PFSK-1 (cell line): ENCODE measurements around the gene HDC.

Source experiments
- FOXP2 ChIP-seq: optimal IDR thresholded peaks from 2 replicates; pipeline ENCODE3; 2011; ENCODE audit warnings: borderline replicate concordance, control low read depth, inconsistent platforms; ENCODE audit not compliant: insufficient read depth; ENCODE audit errors: extremely low read length, extremely low read depth
- POLR2AphosphoS5 ChIP-seq: IDR thresholded peaks from 2 replicates; pipeline ENCODE4 v1.6.1; 2012; ENCODE audit warnings: low read depth, mild to moderate bottlenecking, control low read depth, low read length, moderate library complexity
- SIN3A ChIP-seq: IDR thresholded peaks from 2 replicates; pipeline ENCODE4 v1.6.1; 2012; ENCODE audit warnings: mild to moderate bottlenecking, low read length, moderate library complexity, borderline replicate concordance; ENCODE audit not compliant: insufficient read depth
- TAF1 ChIP-seq: IDR thresholded peaks from 2 replicates; pipeline ENCODE4 v1.6.1; 2012; ENCODE audit warnings: low read length, control low read depth, borderline replicate concordance; ENCODE audit not compliant: insufficient read depth
- TF ChIP-seq, protein P1 (sequence below), 2 experiments: IDR thresholded peaks; 2 replicates each; pipeline versions ENCODE4 v1.6.1 to v1.8.0; 2011 to 2012; ENCODE audit warnings: low read depth in 2 of 2, low read length in 2 of 2, control low read depth in 1 of 2, inconsistent platforms in 1 of 2, mild to moderate bottlenecking in 1 of 2, moderate library complexity in 1 of 2; ENCODE audit not compliant: insufficient read depth in 1 of 2

HDC gene

DNA sequence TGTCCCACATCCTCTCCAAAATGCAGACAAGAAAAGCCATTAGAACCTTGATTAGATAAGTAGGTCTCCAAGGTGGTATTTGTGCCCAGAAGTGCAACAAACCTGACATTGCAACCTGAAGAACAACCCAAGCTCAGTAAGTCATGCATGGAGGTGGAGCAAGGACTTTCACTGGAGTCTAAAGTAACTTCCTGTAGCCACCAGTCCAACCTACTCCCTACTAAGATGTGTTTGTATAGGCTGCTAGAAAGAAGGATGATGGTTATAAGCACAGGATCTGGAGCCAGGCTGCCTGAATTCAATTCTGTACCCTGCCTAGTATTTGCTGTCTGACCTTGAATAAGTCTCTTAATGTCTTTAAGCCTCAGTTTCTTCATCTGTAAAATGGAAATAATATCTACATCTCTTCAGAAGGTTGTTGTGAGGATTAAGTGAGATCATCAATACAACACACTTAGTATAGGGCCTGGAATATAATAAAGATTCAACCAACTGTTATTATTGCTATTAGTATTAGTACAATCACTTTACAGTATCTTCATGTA, 32.3 kb downstream of the HDC start:
- TF ChIP-seq POLR2AphosphoS5 (no peak), FOXP2 (no peak), TAF1 (no peak), SIN3A (no peak)
- TF ChIP-seq, protein P1, sequence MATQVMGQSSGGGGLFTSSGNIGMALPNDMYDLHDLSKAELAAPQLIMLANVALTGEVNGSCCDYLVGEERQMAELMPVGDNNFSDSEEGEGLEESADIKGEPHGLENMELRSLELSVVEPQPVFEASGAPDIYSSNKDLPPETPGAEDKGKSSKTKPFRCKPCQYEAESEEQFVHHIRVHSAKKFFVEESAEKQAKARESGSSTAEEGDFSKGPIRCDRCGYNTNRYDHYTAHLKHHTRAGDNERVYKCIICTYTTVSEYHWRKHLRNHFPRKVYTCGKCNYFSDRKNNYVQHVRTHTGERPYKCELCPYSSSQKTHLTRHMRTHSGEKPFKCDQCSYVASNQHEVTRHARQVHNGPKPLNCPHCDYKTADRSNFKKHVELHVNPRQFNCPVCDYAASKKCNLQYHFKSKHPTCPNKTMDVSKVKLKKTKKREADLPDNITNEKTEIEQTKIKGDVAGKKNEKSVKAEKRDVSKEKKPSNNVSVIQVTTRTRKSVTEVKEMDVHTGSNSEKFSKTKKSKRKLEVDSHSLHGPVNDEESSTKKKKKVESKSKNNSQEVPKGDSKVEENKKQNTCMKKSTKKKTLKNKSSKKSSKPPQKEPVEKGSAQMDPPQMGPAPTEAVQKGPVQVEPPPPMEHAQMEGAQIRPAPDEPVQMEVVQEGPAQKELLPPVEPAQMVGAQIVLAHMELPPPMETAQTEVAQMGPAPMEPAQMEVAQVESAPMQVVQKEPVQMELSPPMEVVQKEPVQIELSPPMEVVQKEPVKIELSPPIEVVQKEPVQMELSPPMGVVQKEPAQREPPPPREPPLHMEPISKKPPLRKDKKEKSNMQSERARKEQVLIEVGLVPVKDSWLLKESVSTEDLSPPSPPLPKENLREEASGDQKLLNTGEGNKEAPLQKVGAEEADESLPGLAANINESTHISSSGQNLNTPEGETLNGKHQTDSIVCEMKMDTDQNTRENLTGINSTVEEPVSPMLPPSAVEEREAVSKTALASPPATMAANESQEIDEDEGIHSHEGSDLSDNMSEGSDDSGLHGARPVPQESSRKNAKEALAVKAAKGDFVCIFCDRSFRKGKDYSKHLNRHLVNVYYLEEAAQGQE (IDR thresholded peaks at IDR 0.05; ENCODE audit: insufficient read depth in 1 of 2, low read depth in 2 of 2, low read length in 2 of 2) = no peak

DNA sequence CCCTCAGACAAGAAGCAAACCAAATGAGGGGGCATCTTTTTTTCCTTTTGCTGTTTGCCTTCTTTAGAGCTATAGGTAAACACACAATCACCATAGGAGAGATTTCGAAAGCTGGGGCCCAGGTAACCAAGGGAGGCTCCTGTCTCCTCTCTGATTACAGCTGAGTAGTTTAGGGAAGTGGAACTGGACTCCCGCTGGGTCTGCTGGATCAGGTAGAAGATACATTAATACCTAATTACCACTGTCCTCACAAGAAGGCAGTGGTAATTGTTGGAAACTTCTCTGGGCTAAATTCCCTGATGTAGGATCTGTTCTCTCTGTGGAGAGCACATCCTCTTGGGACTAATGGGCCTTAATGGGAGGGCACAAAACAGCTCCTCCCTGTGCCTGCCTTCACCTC, 32.7 kb downstream of the HDC start:
- TF ChIP-seq TAF1 (no peak), FOXP2 (no peak), SIN3A (no peak), POLR2AphosphoS5 (no peak)
- TF ChIP-seq, protein P1 (IDR thresholded peaks at IDR 0.05; ENCODE audit: insufficient read depth in 1 of 2, low read depth in 2 of 2, low read length in 2 of 2) = no peak

DNA sequence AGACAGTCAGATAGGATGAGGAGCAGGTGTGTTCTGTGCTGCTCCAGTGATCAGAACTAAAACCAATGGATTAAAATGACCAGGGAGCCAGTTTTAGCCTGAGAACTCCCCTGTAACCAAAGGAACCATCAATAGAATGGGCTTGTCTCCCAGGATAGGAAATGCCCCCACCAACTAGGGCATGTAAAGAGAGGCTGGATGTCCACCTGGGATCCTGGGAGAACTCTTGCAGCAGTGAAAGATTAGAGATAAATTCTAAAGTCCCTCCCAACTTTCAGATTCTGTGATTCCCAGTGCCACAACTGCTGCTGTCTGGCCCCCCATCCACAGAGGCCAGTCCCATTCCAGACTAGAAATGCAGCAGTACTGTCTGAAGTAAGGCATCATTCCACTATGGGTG, 33.8 kb downstream of the HDC start:
- TF ChIP-seq, protein P1 (IDR thresholded peaks at IDR 0.05; ENCODE audit: insufficient read depth in 1 of 2, low read depth in 2 of 2, low read length in 2 of 2) = no peak
- TF ChIP-seq SIN3A = no peak
- TF ChIP-seq TAF1 = no peak
- TF ChIP-seq FOXP2 = no peak
- no peak for TF ChIP-seq POLR2AphosphoS5

DNA sequence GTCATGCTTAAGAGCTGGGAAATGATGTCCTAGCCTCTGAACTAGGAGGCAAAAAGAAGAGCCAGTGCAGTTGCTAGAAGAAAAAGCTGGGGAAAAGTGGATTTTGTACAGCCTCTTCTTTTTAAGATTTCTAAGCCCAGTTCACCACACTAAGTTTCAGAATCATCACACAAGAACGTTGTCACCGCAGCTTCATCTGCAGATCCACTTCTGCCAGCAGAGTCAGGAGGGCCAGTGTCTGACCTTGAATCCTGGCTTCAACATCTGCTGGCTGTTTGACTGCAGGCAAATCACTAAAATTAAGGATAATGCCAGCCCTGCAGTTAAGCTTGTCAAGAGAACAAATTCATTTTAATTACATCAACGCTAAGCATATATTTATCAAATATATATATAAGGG, 36.2 kb downstream of the HDC start:
- TF ChIP-seq SIN3A = no peak
- TF ChIP-seq, protein P1 (IDR thresholded peaks at IDR 0.05; ENCODE audit: insufficient read depth in 1 of 2, low read depth in 2 of 2, low read length in 2 of 2) = no peak
- TF ChIP-seq TAF1 = no peak
- TF ChIP-seq POLR2AphosphoS5 = no peak
- TF ChIP-seq FOXP2 = no peak

- TF ChIP-seq, protein P1 (IDR thresholded peaks at IDR 0.05; ENCODE audit: insufficient read depth in 1 of 2, low read depth in 2 of 2, low read length in 2 of 2) = no peak
- TF ChIP-seq TAF1 (no peak), SIN3A (no peak), POLR2AphosphoS5 (no peak), FOXP2 (no peak)
Observed at GRCh38 chr15:50228866-50229265, 36.7 kb downstream of the HDC start.
